H1 (cell line): ENCODE measurements around the gene COPZ1. TPM values are rescaled to one million over a fixed set of nuclear protein-coding genes. Genes with fewer than 3 reads are reported as not detected.

Source experiments
- CTCF ChIA-PET: fragments of 300-600 bp; sonication (Branson Sonifier 250); formaldehyde crosslinking; loops from one replicate; lab custom pipeline; 2021; ENCODE audit not compliant: partially characterized antibody; lab: Charles Lee
- POLR2A ChIA-PET: fragments of 300-600 bp; sonication (Branson Sonifier 250); formaldehyde crosslinking; loops from one replicate; lab custom pipeline; 2021; ENCODE audit warnings: inconsistent platforms; ENCODE audit not compliant: partially characterized antibody; lab: Charles Lee
- DNase-seq, 2 experiments: peaks; one replicate each; pipeline versions ENCODE4 v3.0.0 to v3.0.0-alpha.2; 2010 to 2022; ENCODE audit warnings: low spot score in 2 of 2, low read depth in 1 of 2, mixed read lengths in 1 of 2
- FAIRE-seq: peaks from 2 replicates; lab custom pipeline; 2011; peaks lifted over from hg19 to GRCh38; lab: Jason Lieb, UNC
- H2AFZ ChIP-seq: 2 replicates; pipeline ENCODE4 v1.8.1; 2012; ENCODE audit warnings: low read length, inconsistent platforms
- H2AK5ac ChIP-seq: 2 replicates; pipeline ENCODE4 v1.6.1; 2013; ENCODE audit warnings: low read depth, low read length
- H2BK120ac ChIP-seq: replicated peaks from 2 replicates; pipeline ENCODE3; 2013; ENCODE audit warnings: low read depth, low read length, inconsistent platforms
- H2BK12ac ChIP-seq: 2 replicates; pipeline ENCODE4 v1.6.1; 2013; ENCODE audit warnings: low read depth, low read length
- H2BK15ac ChIP-seq: 2 replicates; pipeline ENCODE4 v1.6.1; 2013; ENCODE audit warnings: low read length
- H2BK20ac ChIP-seq: 2 replicates; pipeline ENCODE4 v1.6.1; 2013; ENCODE audit warnings: low read length
- H2BK5ac ChIP-seq: 2 replicates; pipeline ENCODE4 v1.6.1; 2013; ENCODE audit warnings: low read depth, low read length
- H3K14ac ChIP-seq: 2 replicates; pipeline ENCODE4 v1.6.1; 2013; ENCODE audit warnings: inconsistent platforms; ENCODE audit not compliant: insufficient read length
- H3K18ac ChIP-seq: 2 replicates; pipeline ENCODE4 v1.6.1; 2013; ENCODE audit warnings: low read length; ENCODE audit errors: extremely low read depth
- H3K23ac ChIP-seq: 2 replicates; pipeline ENCODE4 v1.6.1; 2013; ENCODE audit warnings: inconsistent platforms; ENCODE audit not compliant: insufficient read length
- H3K23me2 ChIP-seq: 2 replicates; pipeline ENCODE4 v1.6.1; 2013; ENCODE audit warnings: low read depth, low read length
- H3K27ac ChIP-seq: 2 replicates; pipeline ENCODE4 v1.6.1; 2011; ENCODE audit warnings: low read depth, low read length, inconsistent platforms
- H3K27me3 ChIP-seq, 4 experiments: replicated peaks in 1 of 4; 1 replicate in 1 of 4; 2 replicates in 3 of 4; pipeline versions ENCODE4 v1.6.1 to v1.8.1; 2011 to 2013; ENCODE audit warnings: low read length in 3 of 4, mild to moderate bottlenecking in 3 of 4, inconsistent platforms in 2 of 4, mixed read lengths in 2 of 4, moderate library complexity in 1 of 4; ENCODE audit not compliant: control insufficient read depth in 3 of 4, insufficient read depth in 3 of 4; ENCODE audit errors: extremely low read depth in 1 of 4
- H3K36me3 ChIP-seq, 4 experiments: 2 replicates each; pipeline versions ENCODE4 v1.6.1 to v1.8.1; 2011 to 2013; ENCODE audit warnings: mild to moderate bottlenecking in 4 of 4, low read length in 3 of 4, moderate library complexity in 2 of 4, control low read depth in 1 of 4, inconsistent platforms in 1 of 4; ENCODE audit not compliant: insufficient read depth in 4 of 4, control insufficient read depth in 2 of 4
- H3K4ac ChIP-seq: replicated peaks from 2 replicates; pipeline ENCODE3; 2013; ENCODE audit warnings: low read length, low read depth, mixed read lengths, inconsistent platforms; ENCODE audit not compliant: insufficient read length
- H3K4me1 ChIP-seq, 4 experiments: replicated peaks in 1 of 4; 1 replicate in 1 of 4; 2 replicates in 3 of 4; pipeline versions ENCODE4 v1.6.1 to v1.8.1; 2011 to 2013; ENCODE audit warnings: low read length in 3 of 4, inconsistent platforms in 2 of 4, mixed read lengths in 1 of 4; ENCODE audit not compliant: insufficient read depth in 4 of 4, control insufficient read depth in 3 of 4
- H3K4me2 ChIP-seq, 2 experiments: 2 replicates each; pipeline versions ENCODE4 v1.6.1 to v1.8.1; 2011 to 2013; ENCODE audit warnings: low read depth in 2 of 2, low read length in 2 of 2, control low read depth in 1 of 2, inconsistent platforms in 1 of 2, mild to moderate bottlenecking in 1 of 2; ENCODE audit not compliant: insufficient read depth in 1 of 2
- H3K4me3 ChIP-seq, 4 experiments: fragments of 200-600, 300-600 bp in 1 of 4; sonication (generic), shearing (Covaris generic), sonication (Bioruptor Twin) in 1 of 4; 2 replicates each; pipeline versions ENCODE4 v1.5.1 to v1.8.1; 2011 to 2016; ENCODE audit warnings: low read length in 4 of 4, low read depth in 3 of 4, control low read depth in 2 of 4, inconsistent platforms in 2 of 4, mild to moderate bottlenecking in 2 of 4, mixed read lengths in 1 of 4, moderate library complexity in 1 of 4; ENCODE audit not compliant: insufficient read depth in 2 of 4; ENCODE audit errors: extremely low read depth in 1 of 4
- H3K56ac ChIP-seq: replicated peaks from 2 replicates; pipeline ENCODE3; 2013; ENCODE audit warnings: low read depth, mild to moderate bottlenecking, mixed read lengths, low read length, inconsistent platforms; ENCODE audit not compliant: insufficient read length
- H3K79me1 ChIP-seq: 2 replicates; pipeline ENCODE4 v1.6.1; 2013; ENCODE audit warnings: low read depth, low read length, control low read depth
- H3K79me2 ChIP-seq, 2 experiments: 2 replicates each; pipeline versions ENCODE4 v1.6.1 to v1.8.1; 2012 to 2013; ENCODE audit warnings: low read length in 2 of 2, mild to moderate bottlenecking in 2 of 2, inconsistent platforms in 1 of 2; ENCODE audit not compliant: insufficient read depth in 2 of 2, control insufficient read depth in 1 of 2
- H3K9ac ChIP-seq, 4 experiments: replicated peaks in 1 of 4; 1 replicate in 1 of 4; 2 replicates in 3 of 4; pipeline versions ENCODE4 v1.6.1 to v1.8.1; 2011 to 2013; ENCODE audit warnings: low read depth in 3 of 4, low read length in 3 of 4, control low read depth in 2 of 4, mild to moderate bottlenecking in 2 of 4, moderate library complexity in 2 of 4, inconsistent platforms in 1 of 4; ENCODE audit errors: extremely low read depth in 1 of 4
- H3K9me3 ChIP-seq, 2 experiments: 2 replicates each; pipeline versions ENCODE4 v1.6.1 to v1.8.1; 2012 to 2013; ENCODE audit warnings: mild to moderate bottlenecking in 2 of 2, moderate library complexity in 2 of 2, control low read depth in 1 of 2, inconsistent platforms in 1 of 2, low read depth in 1 of 2, low read length in 1 of 2, mixed read lengths in 1 of 2; ENCODE audit not compliant: insufficient read depth in 2 of 2
- H4K20me1 ChIP-seq, 2 experiments: replicated peaks in 1 of 2; 2 replicates each; pipeline versions ENCODE3 to v1.8.1; 2011 to 2013; ENCODE audit warnings: inconsistent platforms in 2 of 2, low read length in 2 of 2, mild to moderate bottlenecking in 1 of 2; ENCODE audit not compliant: insufficient read depth in 2 of 2, control insufficient read depth in 1 of 2
- H4K5ac ChIP-seq: 2 replicates; pipeline ENCODE4 v1.6.1; 2013; ENCODE audit warnings: low read length, low read depth, mixed read lengths, inconsistent platforms; ENCODE audit not compliant: insufficient read length
- H4K8ac ChIP-seq: 2 replicates; pipeline ENCODE4 v1.8.0; 2013; ENCODE audit warnings: mild to moderate bottlenecking, moderate library complexity, low read length, inconsistent platforms; ENCODE audit not compliant: insufficient read depth; ENCODE audit errors: extremely low read depth
- H4K91ac ChIP-seq: replicated peaks from 2 replicates; pipeline ENCODE3; 2013; ENCODE audit warnings: low read length, mixed read lengths, inconsistent platforms; ENCODE audit not compliant: insufficient read length
- BRCA1 ChIP-seq: IDR thresholded peaks from 2 replicates; pipeline ENCODE4 v1.6.1; 2012; ENCODE audit warnings: low read depth, low read length, improper control_type of control experiment
- GABPA ChIP-seq: IDR thresholded peaks from 2 replicates; pipeline ENCODE4 v1.6.1; 2011; ENCODE audit warnings: mild to moderate bottlenecking, low read length, moderate library complexity, borderline replicate concordance; ENCODE audit not compliant: insufficient read depth
- KDM5A ChIP-seq: fragments of 200-600 bp; IDR thresholded peaks from 2 replicates; pipeline ENCODE4 v1.7.1; 2012; ENCODE audit warnings: mild to moderate bottlenecking, low read length, inconsistent platforms, mixed read lengths
- POLR2A ChIP-seq, 2 experiments: IDR thresholded peaks; 1 replicate in 1 of 2; 2 replicates in 1 of 2; pipeline ENCODE4 v1.6.1; 2011; ENCODE audit warnings: low read depth in 2 of 2, low read length in 2 of 2, mild to moderate bottlenecking in 2 of 2; ENCODE audit errors: control extremely low read depth in 1 of 2
- POLR2AphosphoS5 ChIP-seq: IDR thresholded peaks from 2 replicates; pipeline ENCODE4 v1.6.1; 2011; ENCODE audit warnings: low read depth, low read length
- RAD21 ChIP-seq, 2 experiments: IDR thresholded peaks in 1 of 2; conservative IDR thresholded peaks in 1 of 2; 2 replicates each; pipeline ENCODE4 v1.6.1; 2011; ENCODE audit warnings: low read depth in 2 of 2, low read length in 2 of 2, improper control_type of control experiment in 1 of 2, inconsistent platforms in 1 of 2, mild to moderate bottlenecking in 1 of 2, moderate library complexity in 1 of 2
- WGBS, 2 experiments: shearing (Covaris generic) in 1 of 2; methylation state at CpG; one replicate each; pipeline versions ENCODE4 v1.1.6 to v1.1.7; 2013 to 2015; ENCODE audit warnings: low lambda C conversion rate in 2 of 2, mixed read lengths in 2 of 2, inconsistent platforms in 1 of 2, low coverage in 1 of 2, missing lambda C conversion rate in 1 of 2; ENCODE audit not compliant: insufficient replicate concordance in 2 of 2, insufficient coverage in 1 of 2, insufficient read length in 1 of 2; ENCODE audit errors: extremely low coverage in 1 of 2, missing lambda C conversion rate in 1 of 2; 5-methylcytosine and 5-hydroxymethylcytosine counted together
- polyA plus RNA-seq, 7 experiments: library from polyadenylated mRNA; depleted of rRNA in 3 of 7; stranded (reverse) in 5 of 7; unstranded in 2 of 7; fragments of >200 nt in 5 of 7; fragments of 200-250 nt in 2 of 7; gene quantifications; 1 replicate in 5 of 7; 2 replicates in 1 of 7; 4 replicates in 1 of 7; pipeline versions ENCODE4 v1.2.1 to v1.2.3, GENCODE V29; 2011 to 2013; ENCODE audit warnings: missing spikeins in 2 of 7, mixed read lengths in 2 of 7
- total RNA-seq: library from RNA; stranded (reverse); fragmentation: NEBNext Ultra II Directional; extraction: Animal tissue kit (Norgen Biotek cat#: 25700); gene quantifications from 2 replicates; pipeline ENCODE4 v1.2.1, GENCODE V29; 2021

COPZ1 gene
- total and polyA plus RNA-seq, 2 of the 8 experiments (the other 6 are each of a cell fraction or from before 2014, with no cell fraction given): 103 to 133 TPM

- H4K5ac ChIP-seq: no peak overlapping the region
- no peaks in the 10 kb centered on the region for H3K79me2 ChIP-seq
- H4K20me1 ChIP-seq: no peaks in the 10 kb centered on the region
- no peak for FAIRE-seq
- no peak overlapping the region for H2AK5ac ChIP-seq
- H3K9ac ChIP-seq: no peak overlapping the region
- no peak overlapping the region for H3K27ac ChIP-seq
- no peaks in the 10 kb centered on the region for H3K9me3 ChIP-seq
- no peak overlapping the region for H3K4me2 ChIP-seq
- H2BK120ac ChIP-seq: no peak overlapping the region
- ChIA-PET CTCF (interaction anchor here (0.7 to 34.6 kb wide), 6 partner anchors 13 to 93 kb away, joined by 4 to 618 read pairs (median 5); partner anchors contain the start of genes COPZ1 and NFE2), POLR2A (interaction anchor here (0.9 to 3.6 kb wide), 8 partner anchors 9 to 30 kb away, joined by 3 to 17 read pairs (median 5); partner anchors contain the start of genes COPZ1, HNRNPA1 and NFE2)
- no peak overlapping the region for H3K18ac ChIP-seq
- H3K14ac ChIP-seq: no peak overlapping the region
- H3K4ac ChIP-seq: no peak overlapping the region
- no peak overlapping the region for H4K91ac ChIP-seq
- DNase-seq: no peak
- H4K8ac ChIP-seq: no peak overlapping the region
- H3K4me1 ChIP-seq: peaks cover 0 to 4% (median 0%) of the 10 kb centered on the region in 4 experiments; a peak in 3 of 7 replicates
- H2BK5ac ChIP-seq: no peak overlapping the region
- no peaks in the 10 kb centered on the region for H3K36me3 ChIP-seq
- H3K27me3 ChIP-seq: no peaks in the 10 kb centered on the region
- 91% methylated on average over 2 of the region's 2 CpGs; no CpG with 5 or more reads in 1 of the 2 experiments for WGBS, 2 experiments
- H2BK12ac ChIP-seq: no peak overlapping the region
- no peak overlapping the region for H3K56ac ChIP-seq
- H2BK15ac ChIP-seq: no peak overlapping the region
- no peak overlapping the region for H2AFZ ChIP-seq
- no peak overlapping the region for H3K4me3 ChIP-seq
- no peak overlapping the region for H3K23ac ChIP-seq
- H3K23me2 ChIP-seq: no peaks in the 10 kb centered on the region
- H2BK20ac ChIP-seq: no peak overlapping the region
- no peaks in the 10 kb centered on the region for H3K79me1 ChIP-seq
- TF ChIP-seq GABPA: no peak
- no peak for TF ChIP-seq POLR2A (IDR thresholded peaks at IDR 0.05; ENCODE audit: control extremely low read depth in 1 of 2, low read depth in 2 of 2, low read length in 2 of 2)
- TF ChIP-seq BRCA1: no peak
- no peak for TF ChIP-seq POLR2AphosphoS5
- no peak for TF ChIP-seq RAD21 (IDR thresholded peaks at IDR 0.05 in 1 of 2, conservative IDR thresholded peaks at IDR 0.05 in 1 of 2; ENCODE audit: low read depth in 2 of 2, low read length in 2 of 2)
- TF ChIP-seq KDM5A: no peak
Observed at GRCh38 chr12:54311051-54311450, 13.9 kb upstream of the COPZ1 start.
